Measurements from ENCODE around the gene LPAR3.

The LPAR3 gene

DNA sequence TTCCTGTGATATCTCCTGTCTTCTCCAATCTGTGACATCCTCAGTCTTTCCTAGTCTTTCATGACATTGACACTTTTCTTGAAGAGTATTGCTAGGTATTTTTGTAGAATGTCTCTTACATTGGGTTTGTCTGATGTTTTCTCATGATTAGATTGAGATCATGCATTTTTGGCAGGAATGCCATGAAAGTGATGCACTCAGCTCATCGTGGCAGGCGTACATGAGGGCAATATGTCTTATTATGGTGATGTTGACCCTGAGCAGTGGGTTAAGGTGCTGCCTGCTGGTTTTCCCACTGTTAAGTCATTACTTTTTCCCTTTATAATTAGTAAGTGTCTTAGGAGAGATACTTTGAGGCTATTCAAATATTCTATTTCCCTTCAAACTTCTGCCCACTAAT, 122.5 kb downstream of the LPAR3 start:
- POLR2A ChIA-PET: no interaction called here
- H3K9me3 ChIP-seq (ENCODE audit: control insufficient read depth, insufficient read depth, low read depth, low read length): no peaks in the 10 kb centered on the region
- H3K36me3 ChIP-seq (ENCODE audit: control insufficient read depth in 2 of 2, insufficient read depth in 1 of 2, low read length in 2 of 2): no peaks in the 10 kb centered on the region
- H3K27ac ChIP-seq (ENCODE audit: extremely low read depth, low read depth, low read length): no peak overlapping the region
- CTCF ChIA-PET: interaction anchor here (4.5 kb wide), 1 partner anchor 10 kb away, joined by 57 read pairs; no protein-coding TSS in a partner anchor
- no peaks in the 10 kb centered on the region for H3K4me1 ChIP-seq (ENCODE audit: control insufficient read depth, insufficient read depth, low read length)
- no peak for TF ChIP-seq ZNF157 (tag by site-specific recombination; IDR thresholded peaks at IDR 0.05)
- TF ChIP-seq SETDB1 (IDR thresholded peaks at IDR 0.05; ENCODE audit: insufficient read length, low read length): no peak
- no peak for TF ChIP-seq ZNF211 (tag by site-specific recombination; IDR thresholded peaks at IDR 0.05; ENCODE audit: low read depth)
- TF ChIP-seq ZEB2 (tag by site-specific recombination; IDR thresholded peaks at IDR 0.05): no peak
- no peak overlapping the region for H3K4me3 ChIP-seq (ENCODE audit: low read depth, low read length)

DNA sequence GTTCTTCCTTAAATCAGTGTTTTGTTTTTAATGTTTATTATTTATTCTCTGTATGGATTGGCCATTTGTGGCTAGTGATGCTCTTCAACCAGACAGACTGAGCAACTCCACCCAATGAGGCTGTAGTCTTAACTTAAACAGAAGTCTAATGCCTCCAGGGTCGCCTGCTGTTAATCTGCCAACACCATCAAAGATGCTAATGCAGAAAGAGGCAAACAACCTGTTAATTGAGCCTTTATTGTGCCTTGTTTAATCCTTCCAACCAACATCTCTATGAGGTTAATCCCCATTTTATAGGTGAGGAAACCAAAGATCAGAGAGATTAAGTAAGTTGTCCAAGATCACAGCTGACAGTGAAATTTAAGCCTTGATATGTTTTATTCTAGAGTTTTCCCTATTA, 123.4 kb downstream of the LPAR3 start:
- no peak overlapping the region for H3K27ac ChIP-seq (ENCODE audit: extremely low read depth, low read depth, low read length)
- H3K4me1 ChIP-seq (ENCODE audit: control insufficient read depth, insufficient read depth, low read length): no peaks in the 10 kb centered on the region
- H3K9me3 ChIP-seq (ENCODE audit: control insufficient read depth, insufficient read depth, low read depth, low read length): no peaks in the 10 kb centered on the region
- CTCF ChIA-PET: interaction anchor here (0.6 kb wide), 1 partner anchor 18 kb away, joined by 3 read pairs; no protein-coding TSS in a partner anchor
- no peak overlapping the region for H3K4me3 ChIP-seq (ENCODE audit: low read depth, low read length)
- no peak for TF ChIP-seq KLF10 (tag by site-specific recombination; IDR thresholded peaks at IDR 0.05)
- TF ChIP-seq ZNF629 (tag by site-specific recombination; IDR thresholded peaks at IDR 0.05): no peak
- TF ChIP-seq ZNF112 (tag by site-specific recombination; IDR thresholded peaks at IDR 0.05): no peak
- no peak for TF ChIP-seq SCRT1 (tag by site-specific recombination; IDR thresholded peaks at IDR 0.05; ENCODE audit: borderline replicate concordance)
- TF ChIP-seq, protein P1, sequence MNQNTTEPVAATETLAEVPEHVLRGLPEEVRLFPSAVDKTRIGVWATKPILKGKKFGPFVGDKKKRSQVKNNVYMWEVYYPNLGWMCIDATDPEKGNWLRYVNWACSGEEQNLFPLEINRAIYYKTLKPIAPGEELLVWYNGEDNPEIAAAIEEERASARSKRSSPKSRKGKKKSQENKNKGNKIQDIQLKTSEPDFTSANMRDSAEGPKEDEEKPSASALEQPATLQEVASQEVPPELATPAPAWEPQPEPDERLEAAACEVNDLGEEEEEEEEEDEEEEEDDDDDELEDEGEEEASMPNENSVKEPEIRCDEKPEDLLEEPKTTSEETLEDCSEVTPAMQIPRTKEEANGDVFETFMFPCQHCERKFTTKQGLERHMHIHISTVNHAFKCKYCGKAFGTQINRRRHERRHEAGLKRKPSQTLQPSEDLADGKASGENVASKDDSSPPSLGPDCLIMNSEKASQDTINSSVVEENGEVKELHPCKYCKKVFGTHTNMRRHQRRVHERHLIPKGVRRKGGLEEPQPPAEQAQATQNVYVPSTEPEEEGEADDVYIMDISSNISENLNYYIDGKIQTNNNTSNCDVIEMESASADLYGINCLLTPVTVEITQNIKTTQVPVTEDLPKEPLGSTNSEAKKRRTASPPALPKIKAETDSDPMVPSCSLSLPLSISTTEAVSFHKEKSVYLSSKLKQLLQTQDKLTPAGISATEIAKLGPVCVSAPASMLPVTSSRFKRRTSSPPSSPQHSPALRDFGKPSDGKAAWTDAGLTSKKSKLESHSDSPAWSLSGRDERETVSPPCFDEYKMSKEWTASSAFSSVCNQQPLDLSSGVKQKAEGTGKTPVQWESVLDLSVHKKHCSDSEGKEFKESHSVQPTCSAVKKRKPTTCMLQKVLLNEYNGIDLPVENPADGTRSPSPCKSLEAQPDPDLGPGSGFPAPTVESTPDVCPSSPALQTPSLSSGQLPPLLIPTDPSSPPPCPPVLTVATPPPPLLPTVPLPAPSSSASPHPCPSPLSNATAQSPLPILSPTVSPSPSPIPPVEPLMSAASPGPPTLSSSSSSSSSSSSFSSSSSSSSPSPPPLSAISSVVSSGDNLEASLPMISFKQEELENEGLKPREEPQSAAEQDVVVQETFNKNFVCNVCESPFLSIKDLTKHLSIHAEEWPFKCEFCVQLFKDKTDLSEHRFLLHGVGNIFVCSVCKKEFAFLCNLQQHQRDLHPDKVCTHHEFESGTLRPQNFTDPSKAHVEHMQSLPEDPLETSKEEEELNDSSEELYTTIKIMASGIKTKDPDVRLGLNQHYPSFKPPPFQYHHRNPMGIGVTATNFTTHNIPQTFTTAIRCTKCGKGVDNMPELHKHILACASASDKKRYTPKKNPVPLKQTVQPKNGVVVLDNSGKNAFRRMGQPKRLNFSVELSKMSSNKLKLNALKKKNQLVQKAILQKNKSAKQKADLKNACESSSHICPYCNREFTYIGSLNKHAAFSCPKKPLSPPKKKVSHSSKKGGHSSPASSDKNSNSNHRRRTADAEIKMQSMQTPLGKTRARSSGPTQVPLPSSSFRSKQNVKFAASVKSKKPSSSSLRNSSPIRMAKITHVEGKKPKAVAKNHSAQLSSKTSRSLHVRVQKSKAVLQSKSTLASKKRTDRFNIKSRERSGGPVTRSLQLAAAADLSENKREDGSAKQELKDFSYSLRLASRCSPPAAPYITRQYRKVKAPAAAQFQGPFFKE (tag by site-specific recombination; IDR thresholded peaks at IDR 0.05; ENCODE audit: borderline replicate concordance): no peak
- TF ChIP-seq KLF1 (tag by site-specific recombination; IDR thresholded peaks at IDR 0.05): no peak
- no peak for TF ChIP-seq ZNF623 (tag by site-specific recombination; IDR thresholded peaks at IDR 0.05)
- POLR2A ChIA-PET: no interaction called here
- no peaks in the 10 kb centered on the region for H3K36me3 ChIP-seq (ENCODE audit: control insufficient read depth in 2 of 2, insufficient read depth in 1 of 2, low read length in 2 of 2)

DNA sequence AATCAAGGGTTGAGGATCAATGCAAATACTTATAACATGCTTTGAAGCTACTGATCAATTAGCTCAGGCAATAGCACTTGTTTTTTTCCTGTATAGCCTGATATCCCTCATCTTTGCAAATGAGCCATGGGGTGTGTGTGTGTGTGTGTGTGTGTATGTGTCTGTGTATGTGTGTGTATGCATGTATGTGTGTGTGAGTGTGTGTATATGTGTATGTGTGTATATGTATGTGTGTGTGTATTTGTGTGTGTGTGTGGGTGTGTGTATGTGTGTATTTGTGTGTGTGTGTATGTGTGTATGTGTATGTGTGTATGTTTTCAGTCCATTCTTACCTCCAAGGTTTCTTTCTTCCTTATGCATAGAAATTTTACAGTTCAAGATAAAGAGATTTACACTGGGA, 124.4 kb downstream of the LPAR3 start:
- POLR2A ChIA-PET: no interaction called here
- Histone ChIP-seq H3K36me3 (ENCODE audit: control insufficient read depth in 2 of 2, insufficient read depth in 1 of 2, low read length in 2 of 2) (no peaks in the 10 kb centered on the region), H3K9me3 (ENCODE audit: control insufficient read depth, insufficient read depth, low read depth, low read length) (no peaks in the 10 kb centered on the region), H3K4me1 (ENCODE audit: control insufficient read depth, insufficient read depth, low read length) (no peaks in the 10 kb centered on the region), H3K27ac (ENCODE audit: extremely low read depth, low read depth, low read length) (no peak overlapping the region), H3K4me3 (ENCODE audit: low read depth, low read length) (no peak overlapping the region)
- TF ChIP-seq ZNF114 (tag by site-specific recombination; IDR thresholded peaks at IDR 0.05) (no peak), ZNF391 (tag by site-specific recombination; IDR thresholded peaks at IDR 0.05; ENCODE audit: borderline replicate concordance, low read depth) (no peak), BCL11B (tag by site-specific recombination; IDR thresholded peaks at IDR 0.05; ENCODE audit: low read depth) (no peak)
- TF ChIP-seq, protein P2, sequence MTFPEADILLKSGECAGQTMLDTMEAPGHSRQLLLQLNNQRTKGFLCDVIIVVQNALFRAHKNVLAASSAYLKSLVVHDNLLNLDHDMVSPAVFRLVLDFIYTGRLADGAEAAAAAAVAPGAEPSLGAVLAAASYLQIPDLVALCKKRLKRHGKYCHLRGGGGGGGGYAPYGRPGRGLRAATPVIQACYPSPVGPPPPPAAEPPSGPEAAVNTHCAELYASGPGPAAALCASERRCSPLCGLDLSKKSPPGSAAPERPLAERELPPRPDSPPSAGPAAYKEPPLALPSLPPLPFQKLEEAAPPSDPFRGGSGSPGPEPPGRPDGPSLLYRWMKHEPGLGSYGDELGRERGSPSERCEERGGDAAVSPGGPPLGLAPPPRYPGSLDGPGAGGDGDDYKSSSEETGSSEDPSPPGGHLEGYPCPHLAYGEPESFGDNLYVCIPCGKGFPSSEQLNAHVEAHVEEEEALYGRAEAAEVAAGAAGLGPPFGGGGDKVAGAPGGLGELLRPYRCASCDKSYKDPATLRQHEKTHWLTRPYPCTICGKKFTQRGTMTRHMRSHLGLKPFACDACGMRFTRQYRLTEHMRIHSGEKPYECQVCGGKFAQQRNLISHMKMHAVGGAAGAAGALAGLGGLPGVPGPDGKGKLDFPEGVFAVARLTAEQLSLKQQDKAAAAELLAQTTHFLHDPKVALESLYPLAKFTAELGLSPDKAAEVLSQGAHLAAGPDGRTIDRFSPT (tag by site-specific recombination; IDR thresholded peaks at IDR 0.05): no peak
- TF ChIP-seq, protein P3, sequence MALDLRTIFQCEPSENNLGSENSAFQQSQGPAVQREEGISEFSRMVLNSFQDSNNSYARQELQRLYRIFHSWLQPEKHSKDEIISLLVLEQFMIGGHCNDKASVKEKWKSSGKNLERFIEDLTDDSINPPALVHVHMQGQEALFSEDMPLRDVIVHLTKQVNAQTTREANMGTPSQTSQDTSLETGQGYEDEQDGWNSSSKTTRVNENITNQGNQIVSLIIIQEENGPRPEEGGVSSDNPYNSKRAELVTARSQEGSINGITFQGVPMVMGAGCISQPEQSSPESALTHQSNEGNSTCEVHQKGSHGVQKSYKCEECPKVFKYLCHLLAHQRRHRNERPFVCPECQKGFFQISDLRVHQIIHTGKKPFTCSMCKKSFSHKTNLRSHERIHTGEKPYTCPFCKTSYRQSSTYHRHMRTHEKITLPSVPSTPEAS (tag by site-specific recombination; IDR thresholded peaks at IDR 0.05): peak; percentile 97
- CTCF ChIA-PET: interaction anchor here (0.6 to 1.6 kb wide), 3 partner anchors 14 to 37 kb away, joined by 3 to 6 read pairs (median 4); no protein-coding TSS in a partner anchor
